ENCODE results near the gene LYPD4.
A peak's percentile ranks its signal among the peaks of the same experiment; 100 is the strongest.

The LYPD4 gene

GRCh38 chr19:41863209-41863931, 18.9 kb upstream of the LYPD4 start:
- Histone ChIP-seq H3K4me1 (ENCODE audit: insufficient read depth, insufficient read length) (peaks cover 15% of the 10 kb centered on the region), H3K9ac (ENCODE audit: insufficient read length, low read depth) (peak overlapping the region; percentile 100), H3K36me3 (ENCODE audit: insufficient read depth, insufficient read length, low read length) (peaks cover 74% of the 10 kb centered on the region), H3K27me3 (ENCODE audit: insufficient read depth, insufficient read length) (no peaks in the 10 kb centered on the region), H3K9me3 (ENCODE audit: insufficient read depth, low read length) (no peaks in the 10 kb centered on the region), H3K4me3 (ENCODE audit: insufficient read length, low read depth) (peak overlapping the region; percentile 2)
- no peak for DNase-seq (ENCODE audit: low read depth, low spot score)
- TF ChIP-seq SUZ12 (IDR thresholded peaks at IDR 0.05; ENCODE audit: extremely low read depth, insufficient read depth, insufficient read length) (no peak), YY1 (IDR thresholded peaks at IDR 0.05; ENCODE audit: insufficient read depth, insufficient read length) (no peak), ZNF274 (IDR thresholded peaks at IDR 0.05; ENCODE audit: low read depth, low read length) (no peak)

GRCh38 chr19:41862445-41862986, 18.0 kb upstream of the LYPD4 start:
- Histone ChIP-seq H3K9ac (ENCODE audit: insufficient read length, low read depth) (peak overlapping the region; percentile 100), H3K4me3 (ENCODE audit: insufficient read length, low read depth) (peak overlapping the region; percentile 99), H3K9me3 (ENCODE audit: insufficient read depth, low read length) (no peaks in the 10 kb centered on the region), H3K27me3 (ENCODE audit: insufficient read depth, insufficient read length) (no peaks in the 10 kb centered on the region), H3K36me3 (ENCODE audit: insufficient read depth, insufficient read length, low read length) (peaks cover 65% of the 10 kb centered on the region), H3K4me1 (ENCODE audit: insufficient read depth, insufficient read length) (peaks cover 10% of the 10 kb centered on the region)
- DNase-seq (ENCODE audit: low read depth, low spot score), result no peak
- TF ChIP-seq SUZ12 (IDR thresholded peaks at IDR 0.05; ENCODE audit: extremely low read depth, insufficient read depth, insufficient read length) (no peak), ZNF274 (IDR thresholded peaks at IDR 0.05; ENCODE audit: low read depth, low read length) (no peak)

- TF ChIP-seq YY1 (IDR thresholded peaks at IDR 0.05; ENCODE audit: insufficient read depth, insufficient read length) (no peak), ZNF274 (IDR thresholded peaks at IDR 0.05; ENCODE audit: low read depth, low read length) (no peak), SUZ12 (IDR thresholded peaks at IDR 0.05; ENCODE audit: extremely low read depth, insufficient read depth, insufficient read length) (no peak)
- H3K4me1 ChIP-seq (ENCODE audit: insufficient read depth, insufficient read length), result peaks cover 10% of the 10 kb centered on the region
- H3K4me3 ChIP-seq (ENCODE audit: insufficient read length, low read depth), result peak overlapping the region; percentile 99
- H3K9me3 ChIP-seq (ENCODE audit: insufficient read depth, low read length), result no peaks in the 10 kb centered on the region
- no peak for DNase-seq (ENCODE audit: low read depth, low spot score)
- H3K27me3 ChIP-seq (ENCODE audit: insufficient read depth, insufficient read length), result no peaks in the 10 kb centered on the region
- peaks cover 59% of the 10 kb centered on the region for H3K36me3 ChIP-seq (ENCODE audit: insufficient read depth, insufficient read length, low read length)
- peak overlapping the region; percentile 100 for H3K9ac ChIP-seq (ENCODE audit: insufficient read length, low read depth)
These were observed 17.4 kb upstream of the LYPD4 start for GRCh38 chr19:41861846-41862245.

DNA sequence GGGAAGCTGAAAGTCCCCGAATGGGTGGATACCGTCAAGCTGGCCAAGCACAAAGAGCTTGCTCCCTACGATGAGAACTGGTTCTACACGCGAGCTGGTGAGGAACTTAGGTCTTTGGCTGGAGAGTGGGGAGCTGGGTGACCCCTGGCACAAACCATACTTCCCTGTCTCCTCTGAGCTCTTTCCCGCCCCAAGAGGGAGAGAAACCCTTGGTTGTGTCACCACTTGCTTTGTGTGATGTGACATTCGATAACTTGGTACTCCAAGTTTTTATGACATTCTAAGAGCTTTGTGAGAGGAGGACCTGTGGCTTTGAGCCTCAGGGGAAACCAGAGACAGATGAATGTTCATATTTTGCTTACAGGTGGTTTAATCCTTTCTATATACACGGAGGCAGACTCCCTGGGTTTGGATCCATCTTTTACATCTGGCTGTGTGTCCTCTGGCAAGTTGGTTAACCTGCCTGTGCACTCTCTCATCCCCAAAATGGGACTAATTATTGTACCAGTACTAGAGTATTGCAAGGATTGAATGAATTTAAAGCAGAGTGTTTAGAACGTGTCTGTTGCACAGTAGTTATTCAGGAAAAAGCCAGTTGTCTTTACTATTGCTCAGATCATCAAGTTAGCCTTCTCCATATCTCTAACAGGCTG, 16.8 kb upstream of the LYPD4 start:
- H3K36me3 ChIP-seq (ENCODE audit: insufficient read depth, insufficient read length, low read length), result peaks cover 55% of the 10 kb centered on the region
- H3K4me3 ChIP-seq (ENCODE audit: insufficient read length, low read depth), result peak overlapping the region; percentile 99
- H3K9ac ChIP-seq (ENCODE audit: insufficient read length, low read depth), result peak overlapping the region; percentile 100
- no peak for DNase-seq (ENCODE audit: low read depth, low spot score)
- H3K9me3 ChIP-seq (ENCODE audit: insufficient read depth, low read length), result no peaks in the 10 kb centered on the region
- no peaks in the 10 kb centered on the region for H3K27me3 ChIP-seq (ENCODE audit: insufficient read depth, insufficient read length)
- TF ChIP-seq ZNF274 (IDR thresholded peaks at IDR 0.05; ENCODE audit: low read depth, low read length), result no peak
- no peak for TF ChIP-seq YY1 (IDR thresholded peaks at IDR 0.05; ENCODE audit: insufficient read depth, insufficient read length)
- no peak for TF ChIP-seq SUZ12 (IDR thresholded peaks at IDR 0.05; ENCODE audit: extremely low read depth, insufficient read depth, insufficient read length)
- H3K4me1 ChIP-seq (ENCODE audit: insufficient read depth, insufficient read length), result peaks cover 10% of the 10 kb centered on the region

GRCh38 chr19:41860419-41861115, 16.1 kb upstream of the LYPD4 start:
- DNase-seq (ENCODE audit: low read depth, low spot score), result no peak

DNA sequence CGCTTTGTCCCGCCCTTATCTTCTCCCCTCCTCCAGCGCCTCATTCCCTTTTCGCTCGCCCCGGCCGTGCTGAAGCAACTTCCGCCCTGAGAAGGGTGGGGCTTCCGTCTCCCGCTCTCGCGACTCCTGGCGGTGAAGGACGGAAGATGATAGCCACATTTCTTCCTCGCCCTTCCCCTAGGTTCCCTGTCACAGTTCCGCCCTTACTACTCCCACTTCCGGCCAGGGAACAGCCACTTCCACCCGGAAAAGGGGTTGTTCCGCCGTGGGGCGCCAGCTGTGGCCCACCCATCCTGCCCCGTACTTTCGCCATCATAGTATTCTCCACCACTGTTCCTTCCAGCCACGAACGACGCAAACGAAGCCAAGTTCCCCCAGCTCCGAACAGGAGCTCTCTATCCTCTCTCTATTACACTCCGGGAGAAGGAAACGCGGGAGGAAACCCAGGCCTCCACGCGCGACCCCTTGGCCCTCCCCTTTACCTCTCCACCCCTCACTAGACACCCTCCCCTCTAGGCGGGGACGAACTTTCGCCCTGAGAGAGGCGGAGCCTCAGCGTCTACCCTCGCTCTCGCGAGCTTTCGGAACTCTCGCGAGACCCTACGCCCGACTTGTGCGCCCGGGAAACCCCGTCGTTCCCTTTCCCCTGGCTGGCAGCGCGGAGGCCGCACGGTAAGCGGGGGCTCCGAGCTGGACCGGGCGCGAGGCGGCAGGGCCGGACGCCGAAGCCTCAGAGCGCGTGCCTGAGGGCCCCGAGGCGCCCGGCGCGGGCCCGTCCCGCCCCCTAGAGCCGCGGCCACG, 15.3 kb upstream of the LYPD4 start, which contains the start of gene RPS19:
RPS19 (plus strand) TSS at position 638 of the 801 bp plus-strand sequence. CDS start 520 bp downstream, outside the sequence.
- Histone ChIP-seq H3K27me3 (ENCODE audit: insufficient read depth, insufficient read length) (no peaks in the 10 kb centered on the region), H3K4me3 (ENCODE audit: insufficient read length, low read depth) (peak within 1 kb of the TSS; percentile 99), H3K9me3 (ENCODE audit: insufficient read depth, low read length) (no peaks in the 10 kb centered on the region), H3K4me1 (ENCODE audit: insufficient read depth, insufficient read length) (peaks cover 10% of the 10 kb centered on the region), H3K36me3 (ENCODE audit: insufficient read depth, insufficient read length, low read length) (peaks cover 45% of the 10 kb centered on the region), H3K9ac (ENCODE audit: insufficient read length, low read depth) (peak within 1 kb of the TSS; percentile 100)
- DNase-seq (ENCODE audit: low read depth, low spot score), result peak; percentile 94
- TF ChIP-seq SUZ12 (IDR thresholded peaks at IDR 0.05; ENCODE audit: extremely low read depth, insufficient read depth, insufficient read length), result no peak
- TF ChIP-seq YY1 (IDR thresholded peaks at IDR 0.05; ENCODE audit: insufficient read depth, insufficient read length), result no peak
- no peak for TF ChIP-seq ZNF274 (IDR thresholded peaks at IDR 0.05; ENCODE audit: low read depth, low read length)

More at GRCh38 chr19:41860419-41861115, 16.1 kb upstream of the LYPD4 start:
- Histone ChIP-seq H3K27me3 (ENCODE audit: insufficient read depth, insufficient read length) (no peaks in the 10 kb centered on the region), H3K4me1 (ENCODE audit: insufficient read depth, insufficient read length) (peaks cover 10% of the 10 kb centered on the region), H3K4me3 (ENCODE audit: insufficient read length, low read depth) (peak overlapping the region; percentile 99), H3K9me3 (ENCODE audit: insufficient read depth, low read length) (no peaks in the 10 kb centered on the region), H3K9ac (ENCODE audit: insufficient read length, low read depth) (peak overlapping the region; percentile 100), H3K36me3 (ENCODE audit: insufficient read depth, insufficient read length, low read length) (peaks cover 52% of the 10 kb centered on the region)
- TF ChIP-seq YY1 (IDR thresholded peaks at IDR 0.05; ENCODE audit: insufficient read depth, insufficient read length) (no peak), SUZ12 (IDR thresholded peaks at IDR 0.05; ENCODE audit: extremely low read depth, insufficient read depth, insufficient read length) (no peak), ZNF274 (IDR thresholded peaks at IDR 0.05; ENCODE audit: low read depth, low read length) (no peak)

Data from NT2/D1 (cell line).